T-helper 9 cell (primary cell): Measurements from ENCODE around the gene RUFY4.
A peak's percentile ranks its signal among the peaks of the same experiment; 100 is the strongest.

Experiments used
- DNase-seq: peaks from one replicate; pipeline ENCODE4 v3.0.0-alpha.2; 2020
- total RNA-seq, 2 donors: gene quantifications; one replicate each; lab custom pipeline; 2026; lab: John Stamatoyannopoulos, UW

The RUFY4 gene
- total RNA-seq: 0.07 to 0.24 reads per million in 2 donors

GRCh38 chr2:218068721-218069334 lies at the start of gene RUFY4:
Gene RUFY4 (plus strand): TSS chr2:218069253. CDS start chr2:218070606, 1,353 bp downstream.
- peak; percentile 37 for DNase-seq

GRCh38 chr2:218019411-218020060 lies 49.5 kb upstream of the RUFY4 start:
- DNase-seq: no peak

- DNase-seq: no peak
Measured at GRCh38 chr2:218020281-218020680, 48.8 kb upstream of the RUFY4 start.

GRCh38 chr2:218020966-218021535 lies 48.0 kb upstream of the RUFY4 start:
- no peak for DNase-seq

GRCh38 chr2:218021536-218022071 lies 47.4 kb upstream of the RUFY4 start:
- DNase-seq: no peak

- DNase-seq: no peak
Measured at GRCh38 chr2:218022131-218022850, 46.8 kb upstream of the RUFY4 start.

- no peak for DNase-seq
Measured at GRCh38 chr2:218022851-218023530, 46.1 kb upstream of the RUFY4 start.

GRCh38 chr2:218023636-218024035 lies 45.4 kb upstream of the RUFY4 start:
- DNase-seq: no peak

GRCh38 chr2:218024336-218024735 lies 44.7 kb upstream of the RUFY4 start:
- DNase-seq: no peak

GRCh38 chr2:218024871-218025270 lies 44.2 kb upstream of the RUFY4 start:
- DNase-seq: no peak

- DNase-seq: no peak
Measured at GRCh38 chr2:218026244-218026643, 42.8 kb upstream of the RUFY4 start.

- DNase-seq: no peak
Measured at GRCh38 chr2:218026676-218027425, 42.2 kb upstream of the RUFY4 start.

- no peak for DNase-seq
Measured at GRCh38 chr2:218027426-218028188, 41.4 kb upstream of the RUFY4 start.

- DNase-seq: no peak
Measured at GRCh38 chr2:218028189-218028495, 40.9 kb upstream of the RUFY4 start.

GRCh38 chr2:218028562-218029348 lies 40.3 kb upstream of the RUFY4 start:
- no peak for DNase-seq

GRCh38 chr2:218029366-218030360 lies 39.4 kb upstream of the RUFY4 start:
- DNase-seq: no peak

GRCh38 chr2:218030409-218031195 lies 38.5 kb upstream of the RUFY4 start:
- no peak for DNase-seq

- no peak for DNase-seq
Measured at GRCh38 chr2:218031261-218031660, 37.8 kb upstream of the RUFY4 start.
